OCI-LY3 (cell line): Measurements from ENCODE around the gene MTHFD1L.
"Not testable (repeated sequence)": the region's sequence is repeated elsewhere in the genome, so short reads cannot be mapped to it uniquely, and the experiment has no call there.

Experiments
- H2AFZ ChIP-seq: fragments of 200-600, 300-600 bp; shearing (Covaris generic); 2 replicates; pipeline ENCODE4 v1.6.0; 2014; ENCODE audit warnings: antibody characterized with exemption, low read depth, low read length
- H3K27ac ChIP-seq: fragments of 200-600, 300-600 bp; sonication (generic); 2 replicates; pipeline ENCODE4 v1.5.1; 2014; ENCODE audit warnings: mild to moderate bottlenecking, low read length, moderate library complexity, mixed read lengths
- H3K27me3 ChIP-seq: fragments of 200-600, 300-600 bp; sonication (generic); 2 replicates; pipeline ENCODE4 v1.6.1; 2014; ENCODE audit warnings: low read depth, low read length, mixed read lengths
- H3K36me3 ChIP-seq: fragments of 200-600, 300-600 bp; sonication (generic); replicated peaks from 2 replicates; pipeline ENCODE3; 2014; ENCODE audit warnings: low read depth, low read length, mixed read lengths
- H3K4me1 ChIP-seq: fragments of 300-600, 200-600 bp; sonication (generic); 2 replicates; pipeline ENCODE4 v1.6.1; 2014; ENCODE audit warnings: low read length, mixed read lengths
- H3K4me2 ChIP-seq: fragments of 200-600, 300-600 bp; sonication (generic); 2 replicates; pipeline ENCODE4 v1.6.1; 2014; ENCODE audit warnings: low read length, mixed read lengths
- H3K4me3 ChIP-seq: fragments of 300-600, 200-600 bp; sonication (generic); 2 replicates; pipeline ENCODE4 v1.5.1; 2014; ENCODE audit warnings: antibody characterized with exemption, mild to moderate bottlenecking, low read length, moderate library complexity
- H3K79me2 ChIP-seq: fragments of 300-600, 200-600 bp; shearing (Covaris generic); 2 replicates; pipeline ENCODE4 v1.6.1; 2014; ENCODE audit warnings: mild to moderate bottlenecking, low read length, mixed read lengths
- H3K9ac ChIP-seq: fragments of 300-600, 200-600 bp; shearing (Covaris generic); 2 replicates; pipeline ENCODE4 v1.6.0; 2014; ENCODE audit warnings: mild to moderate bottlenecking, low read length, moderate library complexity
- H3K9me3 ChIP-seq: fragments of 200-600, 300-600 bp; shearing (Covaris generic); 2 replicates; pipeline ENCODE4 v1.6.1; 2014; ENCODE audit warnings: low read length, mixed read lengths; ENCODE audit not compliant: insufficient read depth
- H4K20me1 ChIP-seq: fragments of 200-600, 300-600 bp; sonication (generic); 2 replicates; pipeline ENCODE4 v1.6.1; 2016; ENCODE audit warnings: low read length, mixed read lengths; ENCODE audit not compliant: insufficient read depth
- CTCF ChIP-seq: fragments of 200-600, 300-600 bp; sonication (generic); IDR thresholded peaks from 2 replicates; pipeline ENCODE4 v1.5.1; 2014; ENCODE audit warnings: antibody characterized with exemption, low read length, low read depth
- EZH2phosphoT487 ChIP-seq: fragments of 200-600 bp; shearing (Covaris generic); IDR thresholded peaks from 2 replicates; pipeline ENCODE4 v1.6.1; 2018; ENCODE audit warnings: antibody characterized with exemption, mixed run types, low read depth

Gene MTHFD1L

GRCh38 chr6:151027936-151028838, 162.7 kb downstream of the MTHFD1L start:
- no peak overlapping the region for H3K27ac ChIP-seq
- H3K4me2 ChIP-seq: no peak overlapping the region

GRCh38 chr6:151029970-151030369, 164.5 kb downstream of the MTHFD1L start:
- no peak overlapping the region for H3K27ac ChIP-seq
- no peaks in the 10 kb centered on the region for H3K9me3 ChIP-seq
- H3K36me3 ChIP-seq: peaks cover 7% of the 10 kb centered on the region
- H4K20me1 ChIP-seq: no peaks in the 10 kb centered on the region
- TF ChIP-seq CTCF: no peak
- no peak for TF ChIP-seq EZH2phosphoT487
- no peak overlapping the region for H2AFZ ChIP-seq
- H3K4me2 ChIP-seq: no peak overlapping the region
- H3K9ac ChIP-seq: no peak overlapping the region
- no peaks in the 10 kb centered on the region for H3K27me3 ChIP-seq
- H3K79me2 ChIP-seq: no peaks in the 10 kb centered on the region
- H3K4me1 ChIP-seq: no peaks in the 10 kb centered on the region
- no peak overlapping the region for H3K4me3 ChIP-seq

More at GRCh38 chr6:151027936-151028838, 162.7 kb downstream of the MTHFD1L start:
- H3K4me3 ChIP-seq: no peak overlapping the region
- H3K4me1 ChIP-seq: no peaks in the 10 kb centered on the region
- no peaks in the 10 kb centered on the region for H3K9me3 ChIP-seq
- H3K79me2 ChIP-seq: no peaks in the 10 kb centered on the region
- H2AFZ ChIP-seq: no peak overlapping the region
- no peak overlapping the region for H3K9ac ChIP-seq
- H4K20me1 ChIP-seq: no peaks in the 10 kb centered on the region
- no peak for TF ChIP-seq CTCF
- TF ChIP-seq EZH2phosphoT487: no peak
- H3K27me3 ChIP-seq: no peaks in the 10 kb centered on the region
- H3K36me3 ChIP-seq: peaks cover 7% of the 10 kb centered on the region

- Histone ChIP-seq H3K36me3 (peaks cover 7% of the 10 kb centered on the region), H3K9me3 (no peaks in the 10 kb centered on the region), H3K27ac (no peak overlapping the region), H3K79me2 (no peaks in the 10 kb centered on the region), H3K4me2 (no peak overlapping the region), H3K4me3 (no peak overlapping the region), H3K27me3 (no peaks in the 10 kb centered on the region), H3K4me1 (no peaks in the 10 kb centered on the region), H3K9ac (no peak overlapping the region), H4K20me1 (no peaks in the 10 kb centered on the region), H2AFZ (no peak overlapping the region)
- TF ChIP-seq CTCF (no peak), EZH2phosphoT487 (no peak)
Observed at GRCh38 chr6:151032034-151032433, 166.5 kb downstream of the MTHFD1L start.

- H3K4me1 ChIP-seq: no peaks in the 10 kb centered on the region
- H3K9me3 ChIP-seq: no peaks in the 10 kb centered on the region
- no peaks in the 10 kb centered on the region for H4K20me1 ChIP-seq
- H3K36me3 ChIP-seq: no peaks in the 10 kb centered on the region
- H2AFZ ChIP-seq: no peak overlapping the region
- no peak for TF ChIP-seq EZH2phosphoT487
- no peak for TF ChIP-seq CTCF
- H3K79me2 ChIP-seq: no peaks in the 10 kb centered on the region
- H3K27me3 ChIP-seq: no peaks in the 10 kb centered on the region
- H3K27ac ChIP-seq: no peak overlapping the region
- H3K4me3 ChIP-seq: no peak overlapping the region
- no peak overlapping the region for H3K9ac ChIP-seq
- H3K4me2 ChIP-seq: no peak overlapping the region
Observed at GRCh38 chr6:151034825-151035781, 169.6 kb downstream of the MTHFD1L start.

GRCh38 chr6:151036211-151036721, 170.8 kb downstream of the MTHFD1L start:
- H3K27me3 ChIP-seq, H2AFZ ChIP-seq, H3K27ac ChIP-seq, H3K36me3 ChIP-seq, H3K9me3 ChIP-seq, H3K4me2 ChIP-seq, H3K9ac ChIP-seq, H4K20me1 ChIP-seq, H3K4me3 ChIP-seq, H3K79me2 ChIP-seq, H3K4me1 ChIP-seq: not testable (repeated sequence)
